Measurements from ENCODE around the gene TPPP.

Gene TPPP

GRCh38 chr5:665541-665955 lies 27.6 kb downstream of the TPPP start:
- no peak for DNase-seq (ENCODE audit: low read depth in 3 of 3)

- DNase-seq (ENCODE audit: low read depth in 3 of 3), result no peak
Observed at GRCh38 chr5:664994-665360, 28.2 kb downstream of the TPPP start.

- DNase-seq (ENCODE audit: low read depth in 3 of 3), result no peak
Observed at GRCh38 chr5:664343-664993, 28.7 kb downstream of the TPPP start.

- DNase-seq (ENCODE audit: low read depth in 3 of 3), result no peak
Observed at GRCh38 chr5:663436-664342, 29.5 kb downstream of the TPPP start.

- no peak for DNase-seq (ENCODE audit: low read depth in 3 of 3)
Observed at GRCh38 chr5:662751-663435, 30.3 kb downstream of the TPPP start.

- no peak for DNase-seq (ENCODE audit: low read depth in 3 of 3)
Observed at GRCh38 chr5:661891-662750, 31.0 kb downstream of the TPPP start.

- no peak for DNase-seq (ENCODE audit: low read depth in 3 of 3)
Observed at GRCh38 chr5:660491-661030, 32.6 kb downstream of the TPPP start.

- DNase-seq (ENCODE audit: low read depth in 3 of 3), result no peak
Observed at GRCh38 chr5:659496-660263, 33.5 kb downstream of the TPPP start.

- DNase-seq (ENCODE audit: low read depth in 3 of 3), result no peak
Observed at GRCh38 chr5:658103-658502, 35.0 kb downstream of the TPPP start.

- no peak for DNase-seq (ENCODE audit: low read depth in 3 of 3)
Observed at GRCh38 chr5:657570-657969, 35.6 kb downstream of the TPPP start.

- DNase-seq (ENCODE audit: low read depth in 3 of 3), result no peak
Observed at GRCh38 chr5:655406-655805, 37.7 kb downstream of the TPPP start.

- no peak for DNase-seq (ENCODE audit: low read depth in 3 of 3)
Observed at GRCh38 chr5:654071-654778, 38.9 kb downstream of the TPPP start.

- DNase-seq (ENCODE audit: low read depth in 3 of 3), result no peak
Observed at GRCh38 chr5:652773-653350, 40.3 kb downstream of the TPPP start.

GRCh38 chr5:652023-652515 lies 41.1 kb downstream of the TPPP start:
- no peak for DNase-seq (ENCODE audit: low read depth in 3 of 3)

- DNase-seq (ENCODE audit: low read depth in 3 of 3), result no peak
Observed at GRCh38 chr5:651296-652022, 41.7 kb downstream of the TPPP start.

GRCh38 chr5:647727-648126 lies 45.4 kb downstream of the TPPP start:
- DNase-seq (ENCODE audit: low read depth in 3 of 3), result no peak

GRCh38 chr5:647311-647710 lies 45.8 kb downstream of the TPPP start:
- DNase-seq (ENCODE audit: low read depth in 3 of 3), result no peak

- no peak for DNase-seq (ENCODE audit: low read depth in 3 of 3)
Observed at GRCh38 chr5:646396-647201, 46.6 kb downstream of the TPPP start.
